Measurements from ENCODE around the gene IMMT. TPM values are rescaled to one million over a fixed set of nuclear protein-coding genes. Genes with fewer than 3 reads are reported as not detected.

The IMMT gene
- total and polyA plus RNA-seq, 2 of the 8 experiments (the other 6 are each of a cell fraction or from before 2014, with no cell fraction given), result 37.7 to 103 TPM

GRCh38 chr2:86202336-86202692, 7.1 kb upstream of the IMMT start:
- H4K5ac ChIP-seq (ENCODE audit: insufficient read length, low read depth, low read length), result no peak overlapping the region
- H4K91ac ChIP-seq (replicated peaks; ENCODE audit: insufficient read length, low read length), result no peak overlapping the region
- no peak overlapping the region for H2BK20ac ChIP-seq (ENCODE audit: low read length)
- no peak overlapping the region for H2BK120ac ChIP-seq (replicated peaks; ENCODE audit: low read depth, low read length)
- no peak overlapping the region for H3K14ac ChIP-seq (ENCODE audit: insufficient read length)
- H3K79me2 ChIP-seq (ENCODE audit: control insufficient read depth in 1 of 2, insufficient read depth in 2 of 2, low read length in 2 of 2), result peaks cover 0 to 45% of the 10 kb centered on the region in 2 experiments
- no peak overlapping the region for H3K18ac ChIP-seq (ENCODE audit: extremely low read depth, low read length)
- H4K8ac ChIP-seq (ENCODE audit: extremely low read depth, insufficient read depth, low read length), result no peak overlapping the region
- H3K4me1 ChIP-seq (replicated peaks in 1 of 4; ENCODE audit: control insufficient read depth in 3 of 4, insufficient read depth in 4 of 4, low read length in 3 of 4), result peaks cover 0 to 6% (median 2%) of the 10 kb centered on the region in 4 experiments; a peak in 3 of 7 replicates
- peak overlapping the region in 1 of 4 experiments; percentile 10; a peak in 1 of 8 replicates for H3K4me3 ChIP-seq (ENCODE audit: extremely low read depth in 1 of 4, insufficient read depth in 2 of 4, low read depth in 3 of 4, low read length in 4 of 4)
- ChIA-PET POLR2A (ENCODE audit: partially characterized antibody) (interaction anchor here (0.5 kb wide), 1 partner anchor 722 kb away, joined by 3 read pairs; no protein-coding TSS in a partner anchor), CTCF (ENCODE audit: partially characterized antibody) (interaction anchor here (1.6 to 2.3 kb wide), 5 partner anchors 12 to 180 kb away, joined by 4 to 12 read pairs (median 5); no protein-coding TSS in a partner anchor)
- no peaks in the 10 kb centered on the region for H3K9me3 ChIP-seq (ENCODE audit: insufficient read depth in 2 of 2, low read depth in 1 of 2, low read length in 1 of 2)
- no peaks in the 10 kb centered on the region for H3K23me2 ChIP-seq (ENCODE audit: low read depth, low read length)
- no peak overlapping the region for H3K27ac ChIP-seq (ENCODE audit: low read depth, low read length)
- no peak overlapping the region for H3K9ac ChIP-seq (replicated peaks in 1 of 4; ENCODE audit: extremely low read depth in 1 of 4, low read depth in 3 of 4, low read length in 3 of 4)
- no peak overlapping the region for H2BK5ac ChIP-seq (ENCODE audit: low read depth, low read length)
- no peak overlapping the region for H2BK15ac ChIP-seq (ENCODE audit: low read length)
- H3K23ac ChIP-seq (ENCODE audit: insufficient read length), result no peak overlapping the region
- DNase-seq (ENCODE audit: low read depth in 1 of 2, low spot score in 2 of 2), result no peak
- peaks cover 0 to 1% of the 10 kb centered on the region in 2 experiments for H4K20me1 ChIP-seq (replicated peaks in 1 of 2; ENCODE audit: control insufficient read depth in 1 of 2, insufficient read depth in 2 of 2, low read length in 2 of 2)
- H3K79me1 ChIP-seq (ENCODE audit: low read depth, low read length), result peaks cover 5% of the 10 kb centered on the region
- H3K4me2 ChIP-seq (ENCODE audit: insufficient read depth in 1 of 2, low read depth in 2 of 2, low read length in 2 of 2), result peak overlapping the region; percentile 6 to 22; a peak in 1 of 4 replicates
- no peak overlapping the region for H3K56ac ChIP-seq (replicated peaks; ENCODE audit: insufficient read length, low read depth, low read length)
- H2AFZ ChIP-seq (ENCODE audit: low read length), result no peak overlapping the region
- WGBS, 2 experiments (ENCODE audit: extremely low coverage in 1 of 2, insufficient coverage in 1 of 2, insufficient read length in 1 of 2, insufficient replicate concordance in 2 of 2, low coverage in 1 of 2, low lambda C conversion rate in 2 of 2, missing lambda C conversion rate in 1 of 2), result 61% methylated on average over 2 of the region's 2 CpGs; no CpG with 5 or more reads in 1 of the 2 experiments
- H2AK5ac ChIP-seq (ENCODE audit: low read depth, low read length), result no peak overlapping the region
- no peak overlapping the region for H3K4ac ChIP-seq (replicated peaks; ENCODE audit: insufficient read length, low read depth, low read length)
- H3K27me3 ChIP-seq (replicated peaks in 1 of 4; ENCODE audit: control insufficient read depth in 3 of 4, extremely low read depth in 1 of 4, insufficient read depth in 3 of 4, low read length in 3 of 4), result no peaks in the 10 kb centered on the region
- no peak for FAIRE-seq
- H2BK12ac ChIP-seq (ENCODE audit: low read depth, low read length), result no peak overlapping the region
- peaks cover 2 to 10% (median 7%) of the 10 kb centered on the region in 4 experiments; a peak in 7 of 8 replicates for H3K36me3 ChIP-seq (ENCODE audit: control insufficient read depth in 2 of 4, insufficient read depth in 4 of 4, low read length in 3 of 4)
- TF ChIP-seq EZH2 (IDR thresholded peaks at IDR 0.05; ENCODE audit: low read depth, low read length, severe bottlenecking), result no peak
- no peak for TF ChIP-seq SUZ12 (IDR thresholded peaks at IDR 0.05; ENCODE audit: low read length)
- TF ChIP-seq FOSL1 (IDR thresholded peaks at IDR 0.05; ENCODE audit: insufficient read depth, low read depth, low read length), result no peak
- TF ChIP-seq EGR1 (IDR thresholded peaks at IDR 0.05; ENCODE audit: borderline replicate concordance, low read depth, low read length), result no peak
- no peak for TF ChIP-seq CEBPB (IDR thresholded peaks at IDR 0.05; ENCODE audit: low read depth, low read length)
- no peak for TF ChIP-seq SAP30 (IDR thresholded peaks at IDR 0.05; ENCODE audit: insufficient read depth, insufficient replicate concordance, low read length)
- no peak for TF ChIP-seq E2F6 (IDR thresholded peaks at IDR 0.05)
- no peak for TF ChIP-seq SP4 (IDR thresholded peaks at IDR 0.05; ENCODE audit: low read length)
- TF ChIP-seq POLR2A (IDR thresholded peaks at IDR 0.05; ENCODE audit: control extremely low read depth in 1 of 2, low read depth in 2 of 2, low read length in 2 of 2), result no peak
- TF ChIP-seq HDAC6 (IDR thresholded peaks at IDR 0.05; ENCODE audit: low read depth, low read length), result no peak
- TF ChIP-seq KDM4A (IDR thresholded peaks at IDR 0.05; ENCODE audit: low read depth, low read length, severe bottlenecking), result no peak
- no peak for TF ChIP-seq USF2 (IDR thresholded peaks at IDR 0.05; ENCODE audit: low read length)
- no peak for TF ChIP-seq TEAD4 (IDR thresholded peaks at IDR 0.05; ENCODE audit: low read depth, low read length)

Data from H1 (cell line).